Peyer's patch (tissue), 4 donors: ENCODE results near the gene ASAP2.

ENCODE experiments used
- CTCF ChIP-seq, 6 experiments: fragments of 450-650 bp in 4 of 6; fragments of 200-600 bp in 2 of 6; sonication (generic) in 1 of 6; IDR thresholded peaks; one replicate each; pipeline ENCODE4 v1.5.1; 2017 to 2019; ENCODE audit warnings: antibody characterized with exemption in 6 of 6, mild to moderate bottlenecking in 3 of 6, moderate library complexity in 1 of 6
- POLR2A ChIP-seq, 2 donors: fragments of 450-650 bp; IDR thresholded peaks; one replicate each; pipeline ENCODE4 v1.5.1; 2017; ENCODE audit warnings: antibody characterized with exemption in 2 of 2, mild to moderate bottlenecking in 2 of 2, moderate library complexity in 2 of 2

- TF ChIP-seq CTCF (IDR thresholded peaks at IDR 0.05), result no peak
- no peak for TF ChIP-seq POLR2A (IDR thresholded peaks at IDR 0.05)
Measured at GRCh38 chr2:9221223-9221622, 14.6 kb downstream of the ASAP2 start.
